Thymus (tissue), 11 donors: ENCODE measurements around the gene MAST2. TPM values are rescaled to one million over a fixed set of nuclear protein-coding genes. Genes with fewer than 3 reads are reported as not detected.
"Not testable (repeated sequence)": the region's sequence is repeated elsewhere in the genome, so short reads cannot be mapped to it uniquely, and the experiment has no call there.

Source experiments
- DNase-seq, 9 donors: peaks; one replicate each; pipeline ENCODE4 v3.0.0-alpha.2; 2013; ENCODE audit warnings: low spot score in 9 of 9, low read depth in 6 of 9, missing footprints in 1 of 9
- H3K27ac ChIP-seq, 2 donors: one replicate each; pipeline ENCODE4 v1.5.1; 2013; ENCODE audit warnings: control low read depth in 1 of 2, low read depth in 1 of 2, low read length in 1 of 2, mild to moderate bottlenecking in 1 of 2, moderate library complexity in 1 of 2
- H3K27me3 ChIP-seq, 2 donors: one replicate each; pipeline ENCODE4 v1.5.1; 2013; ENCODE audit warnings: low read length in 1 of 2; ENCODE audit not compliant: control insufficient read depth in 2 of 2, insufficient read depth in 1 of 2
- H3K36me3 ChIP-seq, 2 donors: one replicate each; pipeline ENCODE4 v1.5.1; 2013; ENCODE audit warnings: low read length in 1 of 2, mild to moderate bottlenecking in 1 of 2, moderate library complexity in 1 of 2; ENCODE audit not compliant: control insufficient read depth in 2 of 2, insufficient read depth in 2 of 2
- H3K4me1 ChIP-seq, 2 donors: one replicate each; pipeline ENCODE4 v1.5.1; 2013; ENCODE audit warnings: low read length in 2 of 2; ENCODE audit not compliant: control insufficient read depth in 2 of 2, insufficient read depth in 2 of 2
- H3K4me3 ChIP-seq, 2 donors: one replicate each; pipeline ENCODE4 v1.5.1; 2013; ENCODE audit warnings: low read length in 2 of 2, control low read depth in 1 of 2, mild to moderate bottlenecking in 1 of 2
- H3K9me3 ChIP-seq, 2 donors: one replicate each; pipeline ENCODE4 v1.5.1; 2013; ENCODE audit warnings: low read length in 1 of 2, mild to moderate bottlenecking in 1 of 2; ENCODE audit not compliant: control insufficient read depth in 2 of 2, insufficient read depth in 1 of 2
- WGBS: extraction: QIAGEN DNeasy Blood & Tissue Kit; methylation state at CpG from one replicate; pipeline ENCODE4 v1.1.7; 2013; 5-methylcytosine and 5-hydroxymethylcytosine counted together
- polyA plus RNA-seq: library from polyadenylated mRNA; stranded (reverse); fragments of 200-250 nt; gene quantifications from one replicate; pipeline ENCODE4 v1.2.3, GENCODE V29; 2013
- total RNA-seq: library from RNA; stranded (reverse); fragments of 120-200 nt; gene quantifications from one replicate; pipeline ENCODE4 v1.2.4, GENCODE V29; 2013
- donor health status: healthy.

The MAST2 gene
- total and polyA plus RNA-seq, 2 donors: 3.4 to 8.8 TPM

- WGBS: 99% methylated on average over 3 of the region's 3 CpGs
- no peak for DNase-seq
- no peak overlapping the region for H3K27ac ChIP-seq
Observed at GRCh38 chr1:45859221-45859620, 55.8 kb downstream of the MAST2 start.

GRCh38 chr1:45862008-45862407, 58.6 kb downstream of the MAST2 start:
- H3K4me1 ChIP-seq: no peaks in the 10 kb centered on the region
- no peak for DNase-seq
- no peaks in the 10 kb centered on the region for H3K9me3 ChIP-seq
- H3K27ac ChIP-seq: no peak overlapping the region
- H3K36me3 ChIP-seq: no peaks in the 10 kb centered on the region
- no peak overlapping the region for H3K4me3 ChIP-seq
- no peaks in the 10 kb centered on the region for H3K27me3 ChIP-seq

More at GRCh38 chr1:45859221-45859620, 55.8 kb downstream of the MAST2 start:
- no peaks in the 10 kb centered on the region for H3K4me1 ChIP-seq
- H3K4me3 ChIP-seq: no peak overlapping the region
- no peaks in the 10 kb centered on the region for H3K36me3 ChIP-seq
- H3K27me3 ChIP-seq: no peaks in the 10 kb centered on the region
- no peaks in the 10 kb centered on the region for H3K9me3 ChIP-seq

- WGBS: 96% methylated on average over 2 of the region's 2 CpGs
- DNase-seq: no peak
Observed at GRCh38 chr1:45863218-45863617, 59.8 kb downstream of the MAST2 start.

GRCh38 chr1:45864167-45865106, 61.0 kb downstream of the MAST2 start:
- Histone ChIP-seq H3K4me3 (no peak overlapping the region), H3K36me3 (no peaks in the 10 kb centered on the region), H3K27ac (no peak overlapping the region), H3K9me3 (no peaks in the 10 kb centered on the region), H3K4me1 (peaks cover 0 to 2% of the 10 kb centered on the region in 2 donors), H3K27me3 (no peaks in the 10 kb centered on the region)
- WGBS: 91% methylated on average over 14 of the region's 14 CpGs
- DNase-seq: no peak

More at GRCh38 chr1:45863218-45863617, 59.8 kb downstream of the MAST2 start:
- Histone ChIP-seq H3K4me1 (peaks cover 0 to 2% of the 10 kb centered on the region in 2 donors), H3K4me3 (no peak overlapping the region), H3K9me3 (no peaks in the 10 kb centered on the region), H3K36me3 (no peaks in the 10 kb centered on the region), H3K27me3 (no peaks in the 10 kb centered on the region), H3K27ac (no peak overlapping the region)

GRCh38 chr1:45867697-45868348, 64.4 kb downstream of the MAST2 start:
- peak in 8 of 9 donors; percentile 18 to 76 (median 40) for DNase-seq
- Histone ChIP-seq H3K27me3 (no peaks in the 10 kb centered on the region), H3K36me3 (no peaks in the 10 kb centered on the region), H3K4me1 (peaks cover 0 to 2% of the 10 kb centered on the region in 2 donors), H3K27ac (no peak overlapping the region), H3K4me3 (no peak overlapping the region), H3K9me3 (no peaks in the 10 kb centered on the region)
- WGBS: 55% methylated on average over 2 of the region's 2 CpGs

- Histone ChIP-seq H3K36me3 (no peaks in the 10 kb centered on the region), H3K27ac (no peak overlapping the region), H3K27me3 (no peaks in the 10 kb centered on the region), H3K9me3 (no peaks in the 10 kb centered on the region), H3K4me3 (no peak overlapping the region), H3K4me1 (peaks cover 0 to 2% of the 10 kb centered on the region in 2 donors)
- no peak for DNase-seq
Observed at GRCh38 chr1:45868861-45869260, 65.4 kb downstream of the MAST2 start.

GRCh38 chr1:45870500-45870899, 67.1 kb downstream of the MAST2 start:
- DNase-seq: no peak
- H3K27me3 ChIP-seq: no peaks in the 10 kb centered on the region
- H3K36me3 ChIP-seq: no peaks in the 10 kb centered on the region
- H3K9me3 ChIP-seq: no peaks in the 10 kb centered on the region
- H3K4me3 ChIP-seq: no peak overlapping the region
- 98% methylated on average over 6 of the region's 6 CpGs for WGBS
- peaks cover 0 to 2% of the 10 kb centered on the region in 2 donors for H3K4me1 ChIP-seq
- no peak overlapping the region for H3K27ac ChIP-seq

- H3K4me1 ChIP-seq, H3K27me3 ChIP-seq, H3K9me3 ChIP-seq, H3K4me3 ChIP-seq, H3K36me3 ChIP-seq, H3K27ac ChIP-seq, DNase-seq: not testable (repeated sequence)
- WGBS: 97% methylated on average over 14 of the region's 14 CpGs
Observed at GRCh38 chr1:45872173-45872801, 68.9 kb downstream of the MAST2 start.
